CD4-positive, alpha-beta T cell (primary cell): ENCODE results near the gene BLTP3A. TPM values are rescaled to one million over a fixed set of nuclear protein-coding genes. Genes with fewer than 3 reads are reported as not detected.
"Not testable (repeated sequence)": the region's sequence is repeated elsewhere in the genome, so short reads cannot be mapped to it uniquely, and the experiment has no call there.

ENCODE experiments used
- ATAC-seq: fragments of 200-7000 bp; cut with Tn5 transposase; one replicate; pipeline ENCODE4 v1.10.0; 2022; ENCODE audit warnings: mild to moderate bottlenecking; ENCODE audit not compliant: poor library complexity
- CTCF ChIA-PET: fragments of 350-600 bp; sonication (Branson Sonifier 250); formaldehyde crosslinking; loops from one replicate; lab custom pipeline; 2021; ENCODE audit warnings: antibody characterized with exemption, inconsistent platforms; lab: Charles Lee
- POLR2A ChIA-PET: fragments of 350-600 bp; sonication (Branson Sonifier 250); formaldehyde crosslinking; loops from one replicate; lab custom pipeline; 2021; ENCODE audit warnings: antibody characterized with exemption, inconsistent platforms; lab: Charles Lee
- DNase-seq, 14 experiments: peaks; one replicate each; pipeline ENCODE4 v3.0.0-alpha.2; 2013 to 2020; ENCODE audit warnings: mixed read lengths in 2 of 14
- H3K27ac ChIP-seq, 2 donors: one replicate each; pipeline versions ENCODE4 v1.5.1 to v1.7.0; 2013; ENCODE audit warnings: low read length in 2 of 2, low read depth in 1 of 2, mild to moderate bottlenecking in 1 of 2
- H3K27me3 ChIP-seq, 2 experiments: 1 replicate in 1 of 2; 2 replicates in 1 of 2; pipeline versions ENCODE4 v1.6.1 to v1.7.0; 2013; ENCODE audit warnings: low read length in 2 of 2, control low read depth in 1 of 2, mild to moderate bottlenecking in 1 of 2, moderate library complexity in 1 of 2; ENCODE audit not compliant: insufficient read depth in 2 of 2, control insufficient read depth in 1 of 2
- H3K36me3 ChIP-seq: one replicate; pipeline ENCODE4 v1.6.1; 2013; ENCODE audit warnings: low read length, control low read depth; ENCODE audit not compliant: insufficient read depth
- H3K4me1 ChIP-seq: one replicate; pipeline ENCODE4 v1.6.1; 2013; ENCODE audit warnings: low read length, control low read depth; ENCODE audit not compliant: insufficient read depth
- H3K4me3 ChIP-seq: one replicate; pipeline ENCODE4 v1.5.1; 2013; ENCODE audit warnings: mild to moderate bottlenecking, low read length, moderate library complexity
- H3K9me3 ChIP-seq, 2 experiments: 1 replicate in 1 of 2; 2 replicates in 1 of 2; pipeline versions ENCODE4 v1.6.1 to v1.7.0; 2013; ENCODE audit warnings: low read length in 2 of 2, mild to moderate bottlenecking in 2 of 2, control low read depth in 1 of 2, moderate library complexity in 1 of 2; ENCODE audit not compliant: control insufficient read depth in 1 of 2, insufficient read depth in 1 of 2
- H3K27ac Mint-ChIP-seq: one replicate; pipeline ENCODE4 v1.8.0; 2020; ENCODE audit warnings: mixed read lengths
- H3K27me3 Mint-ChIP-seq: one replicate; pipeline ENCODE4 v1.8.0; 2021; ENCODE audit warnings: mixed read lengths
- H3K36me3 Mint-ChIP-seq: one replicate; pipeline ENCODE4 v1.8.0; 2021; ENCODE audit warnings: low read depth, mixed read lengths
- H3K4me1 Mint-ChIP-seq: one replicate; pipeline ENCODE4 v1.8.0; 2021; ENCODE audit warnings: low read depth, mixed read lengths
- H3K4me3 Mint-ChIP-seq: one replicate; pipeline ENCODE4 v1.8.0; 2020; ENCODE audit warnings: mild to moderate bottlenecking, mixed read lengths
- H3K9me3 Mint-ChIP-seq: one replicate; pipeline ENCODE4 v1.8.0; 2020; ENCODE audit warnings: mixed read lengths
- CTCF ChIP-seq: fragments of 200-600 bp; IDR thresholded peaks from one replicate; pipeline ENCODE4 v1.8.0; 2022; ENCODE audit warnings: antibody characterized with exemption, mild to moderate bottlenecking
- intact Hi-C, 2 experiments: fragments of 100-400 bp; cut with DNase I in 1 of 2; cut with micrococcal nuclease in 1 of 2; formaldehyde crosslinking; loops; one replicate each; pipeline versions ENCODE4 v1.15.1 to v1.9.0; 2023 to 2025; cut with DNase I, micrococcal nuclease
- total RNA-seq, 174 experiments: library from RNA in 2 of 174; stranded (reverse) in 2 of 174; gene quantifications; one replicate each; pipeline ENCODE4 v1.2.3 and lab custom pipeline; 2021 to 2026

Gene BLTP3A
- total RNA-seq, 2 experiments from 2014 or later = 7.6 to 8.1 TPM

- peaks cover 9% of the 10 kb centered on the region for H3K4me1 Mint-ChIP-seq
- H3K27me3 Mint-ChIP-seq = no peaks in the 10 kb centered on the region
- DNase-seq (no peak), ATAC-seq (no peak)
- Histone ChIP-seq H3K4me1 (peaks cover 19% of the 10 kb centered on the region), H3K4me3 (peak overlapping the region; percentile 67), H3K9me3 (no peaks in the 10 kb centered on the region), H3K36me3 (peaks cover 19% of the 10 kb centered on the region), H3K27me3 (no peaks in the 10 kb centered on the region), H3K27ac (peak overlapping the region; percentile 84 to 88)
- intact Hi-C loops = loop anchor here (1.0 to 5.0 kb wide), 11 partner anchors 33 to 520 kb away; partner anchors contain the start of genes ANKS1A (in 1 of the 2), BLTP3A (in 1 of the 2), HMGA1 (in 1 of the 2) and ILRUN (in 1 of the 2)
- no peak for TF ChIP-seq CTCF
- H3K9me3 Mint-ChIP-seq = no peaks in the 10 kb centered on the region
- no peak overlapping the region for H3K27ac Mint-ChIP-seq
- ChIA-PET CTCF (interaction anchor here (1.5 kb wide), 1 partner anchor 148 kb away, joined by 3 read pairs; no protein-coding TSS in a partner anchor), POLR2A (interaction anchor here (0.9 to 2.5 kb wide), 10 partner anchors 34 to 521 kb away, joined by 4 to 57 read pairs (median 6); partner anchors contain the start of genes ANKS1A, BLTP3A, HMGA1 and ILRUN)
- H3K36me3 Mint-ChIP-seq = peaks cover 15% of the 10 kb centered on the region
- H3K4me3 Mint-ChIP-seq = no peak overlapping the region
Observed at GRCh38 chr6:34757687-34758274, 34.1 kb upstream of the BLTP3A start.

DNA sequence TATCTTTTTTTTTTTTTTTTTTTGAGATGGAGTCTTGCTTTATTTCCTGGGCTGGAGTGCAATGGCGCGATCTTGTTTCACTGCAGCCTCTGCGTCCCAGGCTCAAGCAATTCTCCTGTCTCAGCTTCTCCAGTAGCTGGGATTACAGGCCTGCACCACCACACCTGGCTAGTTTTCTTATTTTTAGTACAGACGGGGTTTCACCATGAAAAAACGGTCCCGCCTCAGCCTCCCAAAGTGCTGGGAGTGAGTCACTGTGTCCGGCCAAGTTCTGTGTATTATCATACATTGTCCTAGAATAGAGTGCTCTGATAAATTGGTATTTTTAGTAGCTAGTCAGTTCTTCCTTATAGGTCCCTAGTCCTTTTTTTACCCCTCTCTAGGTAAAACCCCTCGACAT, 31.8 kb upstream of the BLTP3A start:
- ChIA-PET CTCF (no interaction called here), POLR2A (interaction anchor here (1.0 to 2.0 kb wide), 2 partner anchors 32 to 128 kb away, joined by 3 to 6 read pairs; partner anchors contain the start of genes ANKS1A, BLTP3A and TAF11)
- Histone ChIP-seq H3K27me3 (no peaks in the 10 kb centered on the region), H3K4me3 (no peak overlapping the region), H3K27ac (no peak overlapping the region), H3K4me1 (peaks cover 19% of the 10 kb centered on the region), H3K36me3 (peaks cover 28% of the 10 kb centered on the region), H3K9me3 (no peaks in the 10 kb centered on the region)
- no peak for TF ChIP-seq CTCF
- no peak overlapping the region for H3K27ac Mint-ChIP-seq
- no peak for ATAC-seq
- no peak for DNase-seq
- H3K4me3 Mint-ChIP-seq = no peak overlapping the region
- H3K36me3 Mint-ChIP-seq = peaks cover 26% of the 10 kb centered on the region
- H3K4me1 Mint-ChIP-seq = peaks cover 9% of the 10 kb centered on the region
- H3K9me3 Mint-ChIP-seq = no peaks in the 10 kb centered on the region
- intact Hi-C loops = no loop called here
- H3K27me3 Mint-ChIP-seq = no peaks in the 10 kb centered on the region

- CTCF ChIA-PET, H3K27ac Mint-ChIP-seq, H3K27me3 ChIP-seq, H3K9me3 Mint-ChIP-seq, H3K4me3 Mint-ChIP-seq, H3K9me3 ChIP-seq, DNase-seq, H3K4me3 ChIP-seq, POLR2A ChIA-PET, ATAC-seq, H3K27me3 Mint-ChIP-seq, H3K4me1 Mint-ChIP-seq, H3K27ac ChIP-seq, intact Hi-C loops: not testable (repeated sequence)
- Histone ChIP-seq H3K4me1 (peaks cover 14% of the 10 kb centered on the region), H3K36me3 (peaks cover 40% of the 10 kb centered on the region)
- H3K36me3 Mint-ChIP-seq = peaks cover 34% of the 10 kb centered on the region
Observed at GRCh38 chr6:34761681-34762080, 30.2 kb upstream of the BLTP3A start.
